GM21529 (cell line): ENCODE measurements around the gene RGS10.
"Not testable (repeated sequence)": the region's sequence is repeated elsewhere in the genome, so short reads cannot be mapped to it uniquely, and the experiment has no call there.

Experiments
- ATAC-seq: cut with Tn5 transposase; IDR thresholded peaks from one replicate; pipeline ENCODE4 v1.9.1; 2021; ENCODE audit not compliant: unreplicated experiment

Gene RGS10

GRCh38 chr10:119470920-119471702, 71.4 kb downstream of the RGS10 start:
- no peak for ATAC-seq

GRCh38 chr10:119469846-119470245, 72.7 kb downstream of the RGS10 start:
- ATAC-seq, result no peak

DNA sequence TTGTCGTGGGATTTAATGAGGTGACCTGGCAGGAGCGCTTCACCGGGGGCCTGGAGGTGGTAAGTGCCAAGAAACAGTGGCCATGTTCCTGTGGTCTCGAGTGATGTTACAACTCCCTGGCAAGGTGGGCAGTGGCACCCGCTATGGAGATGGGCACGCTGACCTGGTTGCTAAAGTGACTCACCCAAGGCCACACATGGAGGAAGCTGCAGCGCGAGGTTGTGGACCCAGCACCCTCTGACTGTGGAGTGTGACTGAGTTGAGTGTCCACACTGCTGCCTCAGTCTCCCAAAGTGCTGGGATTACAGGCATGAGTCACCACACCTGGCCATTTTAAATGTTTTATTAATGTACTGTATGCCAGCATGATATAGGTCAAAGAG, 73.2 kb downstream of the RGS10 start:
- ATAC-seq, result no peak

- no peak for ATAC-seq
Observed at GRCh38 chr10:119468542-119469324, 73.8 kb downstream of the RGS10 start.

- no peak for ATAC-seq
Observed at GRCh38 chr10:119466655-119467054, 75.9 kb downstream of the RGS10 start.

DNA sequence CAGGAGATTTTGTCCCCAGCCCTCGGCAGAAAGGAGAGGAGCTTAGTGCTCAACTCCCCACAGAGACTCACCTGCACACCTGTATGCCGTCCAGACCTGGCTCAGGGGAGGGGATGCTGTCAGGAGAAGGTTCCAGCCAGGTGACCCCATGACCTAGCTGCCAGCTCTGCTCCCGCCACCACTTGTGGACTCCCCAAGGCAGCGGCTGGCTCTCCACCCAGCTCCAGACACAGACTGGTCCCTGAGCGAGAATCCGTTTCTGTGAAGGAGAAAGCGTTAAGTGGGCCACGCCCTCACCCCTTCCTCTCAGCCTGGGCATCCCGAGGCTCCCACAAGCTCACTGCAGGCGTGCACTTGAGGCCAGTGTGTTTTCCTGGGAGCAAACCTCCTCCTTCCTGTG, 76.4 kb downstream of the RGS10 start:
- no peak for ATAC-seq

GRCh38 chr10:119465085-119465484, 77.4 kb downstream of the RGS10 start:
- ATAC-seq, result no peak

- ATAC-seq, result not testable (repeated sequence)
Observed at GRCh38 chr10:119463195-119463594, 79.3 kb downstream of the RGS10 start.

GRCh38 chr10:119462773-119463172, 79.7 kb downstream of the RGS10 start:
- ATAC-seq, result no peak

DNA sequence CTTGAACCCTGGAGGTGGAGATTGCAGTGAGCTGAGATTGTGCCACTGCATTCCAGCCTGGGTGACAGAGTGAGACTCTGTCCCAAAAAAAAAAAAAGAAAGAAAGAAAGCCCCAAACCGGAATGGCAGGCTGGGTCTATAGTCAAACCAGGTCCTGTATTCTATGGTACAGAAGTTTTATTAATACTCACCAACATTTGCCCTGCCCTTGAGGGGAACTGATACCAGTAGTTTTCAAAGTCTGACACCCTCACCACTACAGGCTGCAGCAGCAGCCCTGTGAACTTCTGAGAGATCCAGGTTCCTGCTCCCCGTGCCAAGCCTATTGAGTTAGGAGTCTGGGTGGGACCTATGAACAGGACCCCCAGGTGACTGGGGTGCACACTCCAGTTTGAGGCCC, 80.6 kb downstream of the RGS10 start:
- peak; percentile 77 for ATAC-seq

- peak; percentile 59 for ATAC-seq
Observed at GRCh38 chr10:119461380-119461779, 81.1 kb downstream of the RGS10 start.

GRCh38 chr10:119460369-119461195, 81.9 kb downstream of the RGS10 start:
- no peak for ATAC-seq

GRCh38 chr10:119459681-119460340, 82.7 kb downstream of the RGS10 start:
- ATAC-seq, result no peak

DNA sequence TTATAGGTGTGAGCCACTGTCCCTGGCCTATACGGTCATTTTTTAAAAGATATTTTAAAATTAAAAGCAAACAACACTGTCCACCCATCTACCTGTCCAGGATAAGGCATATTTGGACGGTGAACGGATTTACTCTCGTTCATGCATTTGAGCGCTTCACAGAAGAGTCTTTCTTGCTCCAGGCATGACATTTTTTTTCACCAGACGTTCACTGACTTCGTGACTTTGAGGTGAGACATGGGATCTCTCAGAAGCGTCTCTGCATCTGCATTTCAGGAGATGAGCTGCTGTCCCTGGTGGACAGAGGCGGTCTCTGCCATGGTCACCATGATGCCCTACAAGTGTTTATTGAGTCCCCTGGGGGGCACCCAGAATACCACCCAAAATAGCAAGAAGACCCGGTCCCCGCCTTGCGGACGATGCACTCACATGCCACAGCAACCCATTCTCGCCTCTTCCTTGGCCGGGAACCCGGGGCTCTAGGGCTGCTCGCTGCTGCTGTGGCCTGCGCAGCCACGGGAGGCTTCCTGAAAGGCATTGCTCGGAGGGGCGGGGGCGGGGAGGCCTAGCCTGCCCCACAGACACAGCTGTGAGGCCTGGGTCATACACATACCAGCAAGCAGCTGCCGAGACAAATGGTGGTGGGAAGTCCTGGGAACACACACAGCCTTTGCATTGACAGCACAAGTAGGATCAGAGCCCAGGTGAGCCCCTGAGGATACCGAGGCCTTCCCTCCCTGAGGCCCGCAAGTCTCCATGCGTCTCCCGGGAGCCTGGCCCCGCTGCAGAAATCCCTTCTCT, 84.4 kb downstream of the RGS10 start:
- no peak for ATAC-seq

GRCh38 chr10:119456435-119456810, 86.1 kb downstream of the RGS10 start:
- ATAC-seq, result no peak

DNA sequence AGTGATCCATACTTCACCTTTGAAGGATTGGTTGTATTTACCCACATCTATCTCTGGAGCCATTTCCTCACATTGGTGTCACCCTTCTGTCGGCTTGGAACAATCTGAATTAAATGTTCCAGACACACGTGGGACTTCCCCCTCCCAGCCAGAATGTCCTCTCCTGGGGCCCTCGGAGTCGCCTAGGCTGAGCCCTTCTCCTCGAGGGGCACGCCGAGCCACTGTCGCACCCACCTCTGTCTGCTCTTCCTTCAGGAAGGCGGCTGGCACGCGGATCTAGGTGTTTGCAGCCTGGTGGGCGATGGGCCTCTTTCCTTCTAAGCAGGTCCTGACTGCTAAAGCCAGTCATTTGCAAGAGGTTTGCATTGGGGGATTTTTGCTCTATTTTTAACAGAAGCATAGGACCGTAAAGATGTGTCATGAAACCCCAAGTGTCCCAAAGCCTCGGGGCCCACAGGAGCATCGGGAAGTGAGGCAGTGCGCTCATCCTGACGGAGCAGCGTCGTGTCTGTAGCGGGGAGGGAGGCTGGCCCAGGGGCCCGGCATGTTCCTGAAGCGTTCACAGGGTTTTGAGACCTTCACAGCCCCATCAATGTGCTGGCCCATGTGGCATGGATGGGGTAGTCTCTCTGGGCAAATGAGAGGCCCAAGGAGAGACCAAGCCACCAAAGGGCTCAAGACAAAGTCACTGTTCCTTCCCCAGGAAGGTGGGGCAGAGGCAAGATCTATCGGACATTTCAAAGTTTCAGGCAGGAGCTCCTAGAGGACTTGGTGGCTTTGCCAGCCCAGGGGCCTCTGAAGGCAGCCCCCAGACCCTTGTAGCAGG, 86.7 kb downstream of the RGS10 start:
- no peak for ATAC-seq

- no peak for ATAC-seq
Observed at GRCh38 chr10:119454990-119455389, 87.5 kb downstream of the RGS10 start.

DNA sequence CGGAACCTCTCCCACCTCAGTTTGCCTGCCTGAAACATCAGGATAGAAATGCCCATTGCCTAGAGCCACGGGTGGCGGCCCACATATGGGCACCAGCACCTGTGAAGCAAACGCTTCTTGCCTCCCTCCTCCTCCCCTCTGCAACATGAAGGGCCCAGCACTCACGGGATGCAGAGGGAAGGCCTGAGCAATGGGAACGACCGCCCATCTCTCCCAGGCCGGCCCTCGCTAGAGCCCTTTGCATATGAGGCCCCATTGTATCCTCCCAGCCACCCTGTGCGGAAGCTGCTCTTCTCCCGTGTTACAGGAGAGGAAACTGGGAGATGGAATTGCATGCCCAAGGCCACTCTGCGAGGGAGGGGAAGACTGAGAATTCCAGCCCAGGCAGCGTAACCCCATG, 88.2 kb downstream of the RGS10 start:
- ATAC-seq, result no peak

- ATAC-seq, result no peak
Observed at GRCh38 chr10:119453313-119453712, 89.2 kb downstream of the RGS10 start.
